Metanephros (tissue), 1 donor: ENCODE results near the gene SDHAF4. TPM values are rescaled to one million over a fixed set of nuclear protein-coding genes. Genes with fewer than 3 reads are reported as not detected.

Experiments
- total RNA-seq: library from RNA; depleted of rRNA; stranded (reverse); fragments of >200 nt; gene quantifications from one replicate; pipeline ENCODE4 v1.2.3, GENCODE V29; 2014

SDHAF4 gene
- total RNA-seq: 10.3 TPM

GRCh38 chr6:70566751-70567382 is at the start of gene SDHAF4:
SDHAF4 (plus strand) TSS chr6:70566930; CDS start chr6:70566941, 11 bp downstream.

Other genes with a start within 250 kb of the SDHAF4 start
- 52.7 TPM for gene FAM135A, start 153.4 kb upstream of the SDHAF4 start, total RNA-seq
- 19.9 TPM for gene SMAP1, start 101.0 kb downstream of the SDHAF4 start, total RNA-seq